GM19035 (cell line): Measurements from ENCODE around the gene ERG.

Experiments used
- ATAC-seq: cut with Tn5 transposase; IDR thresholded peaks from one replicate; pipeline ENCODE4 v1.9.1; 2021; ENCODE audit not compliant: unreplicated experiment

ERG gene

GRCh38 chr21:38359835-38360234 lies 138.4 kb downstream of the ERG start:
- no peak for ATAC-seq

DNA sequence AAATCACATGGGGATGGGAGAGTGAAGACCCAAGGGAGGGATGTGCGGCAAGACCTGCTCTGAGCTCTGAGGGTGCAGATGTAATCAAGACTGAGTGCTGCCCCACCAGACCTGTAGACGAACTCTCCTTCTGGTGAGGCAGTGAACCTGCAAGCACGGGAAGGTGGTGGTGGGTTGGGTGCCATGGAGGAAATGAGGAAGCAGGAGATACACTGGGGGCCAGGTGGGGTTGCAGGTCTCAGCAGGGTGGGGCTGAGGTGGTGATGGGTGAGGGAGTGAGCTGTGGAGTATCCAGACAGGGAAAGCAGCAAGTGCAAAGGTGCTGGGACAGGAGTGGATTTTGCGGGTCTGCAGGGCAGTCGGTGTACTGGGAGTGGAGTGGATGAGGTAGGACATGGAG lies 139.2 kb downstream of the ERG start:
- no peak for ATAC-seq

- no peak for ATAC-seq
Measured at GRCh38 chr21:38358666-38359065, 139.6 kb downstream of the ERG start.

- no peak for ATAC-seq
Measured at GRCh38 chr21:38358098-38358497, 140.2 kb downstream of the ERG start.

DNA sequence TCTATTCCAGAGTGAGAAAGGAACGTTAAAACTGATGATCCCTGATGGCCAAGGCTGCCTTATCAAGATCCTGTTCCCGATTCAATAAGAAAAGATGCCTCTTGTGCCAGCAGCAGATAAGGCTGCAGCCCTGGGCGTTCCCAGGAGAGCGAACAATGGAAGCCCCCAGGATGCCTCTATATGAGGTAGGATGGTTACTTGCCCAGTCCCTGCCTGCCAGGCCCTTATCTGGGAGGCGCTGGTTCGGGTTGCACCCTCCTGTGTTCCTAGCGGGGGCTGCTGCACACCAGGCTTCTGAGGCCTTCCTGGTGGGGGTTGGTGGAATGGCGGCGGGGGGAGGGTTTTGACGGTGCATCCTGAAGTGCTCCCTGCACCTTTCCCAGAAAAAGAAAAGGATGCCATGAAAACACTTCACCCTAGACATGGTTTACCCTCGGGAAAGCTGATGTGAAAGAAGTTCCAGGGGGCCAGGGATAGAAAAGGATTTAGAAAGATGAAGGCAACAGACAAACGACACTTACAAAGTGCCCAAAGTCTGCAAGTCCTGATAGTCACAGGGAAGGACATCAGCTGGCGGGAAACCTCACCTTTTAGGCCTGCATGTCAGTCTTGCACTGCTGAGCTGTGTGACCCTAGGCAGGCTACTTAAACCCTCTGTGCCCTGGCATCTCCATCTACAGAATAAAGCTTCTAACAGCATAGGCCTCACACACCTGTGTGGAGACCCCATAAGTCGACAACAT lies 141.2 kb downstream of the ERG start:
- no peak for ATAC-seq

DNA sequence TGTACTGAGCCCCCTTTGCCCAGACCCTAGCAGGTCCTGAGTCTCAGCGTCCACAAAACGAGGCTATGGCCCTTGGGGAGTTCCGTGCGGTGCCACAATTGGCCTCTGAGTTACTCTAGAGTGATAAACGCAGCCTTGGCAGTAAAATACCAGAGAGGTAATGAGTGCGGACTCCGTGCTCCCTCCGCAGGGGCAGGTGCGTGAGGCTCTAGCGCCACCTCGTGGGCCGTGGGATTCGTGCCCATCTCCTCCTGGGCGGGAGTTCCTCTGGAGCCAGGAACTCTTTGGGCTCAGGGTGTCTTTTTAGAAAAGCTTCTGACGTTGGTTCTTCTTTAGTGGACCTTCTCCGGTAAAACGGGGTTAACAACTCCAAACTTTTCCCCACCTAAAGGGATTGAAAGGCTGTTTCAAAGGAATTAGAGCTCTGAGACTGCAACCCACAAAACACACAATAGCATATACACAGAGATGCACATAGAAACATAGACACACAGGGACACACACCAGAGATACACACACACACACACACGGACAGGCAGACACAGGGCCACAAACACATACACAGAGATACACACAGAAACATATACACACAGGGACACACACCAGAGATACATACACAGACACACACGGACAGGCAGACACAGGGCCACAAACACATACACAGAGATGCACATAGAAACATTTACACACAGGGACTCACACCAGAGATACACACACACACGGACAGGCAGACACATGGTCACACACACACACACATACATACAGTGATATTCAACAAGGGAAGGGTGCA lies 142.1 kb downstream of the ERG start:
- peak; percentile 62 for ATAC-seq

- no peak for ATAC-seq
Measured at GRCh38 chr21:38355353-38355752, 142.9 kb downstream of the ERG start.

DNA sequence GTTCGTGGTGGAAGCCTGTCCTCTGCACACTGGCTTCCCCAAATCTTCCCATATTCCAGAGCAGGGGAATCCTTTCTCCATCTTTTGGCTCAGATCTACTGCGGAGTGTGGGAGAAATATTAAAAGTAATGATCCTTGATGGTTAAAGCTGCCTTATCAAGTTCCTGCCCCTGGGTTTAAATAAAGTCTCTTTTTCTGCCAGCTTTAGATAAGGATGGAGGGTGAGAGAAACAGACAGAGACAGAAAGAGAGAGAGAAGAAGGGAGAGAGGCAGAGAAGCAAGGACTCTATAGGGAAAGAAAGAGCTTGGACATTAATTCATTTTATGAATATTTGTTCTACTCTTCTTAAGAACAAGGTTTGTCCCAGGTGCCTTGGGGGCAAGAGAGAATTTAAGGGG lies 143.5 kb downstream of the ERG start:
- ATAC-seq = no peak

GRCh38 chr21:38354231-38354630 lies 144.0 kb downstream of the ERG start:
- ATAC-seq = no peak

DNA sequence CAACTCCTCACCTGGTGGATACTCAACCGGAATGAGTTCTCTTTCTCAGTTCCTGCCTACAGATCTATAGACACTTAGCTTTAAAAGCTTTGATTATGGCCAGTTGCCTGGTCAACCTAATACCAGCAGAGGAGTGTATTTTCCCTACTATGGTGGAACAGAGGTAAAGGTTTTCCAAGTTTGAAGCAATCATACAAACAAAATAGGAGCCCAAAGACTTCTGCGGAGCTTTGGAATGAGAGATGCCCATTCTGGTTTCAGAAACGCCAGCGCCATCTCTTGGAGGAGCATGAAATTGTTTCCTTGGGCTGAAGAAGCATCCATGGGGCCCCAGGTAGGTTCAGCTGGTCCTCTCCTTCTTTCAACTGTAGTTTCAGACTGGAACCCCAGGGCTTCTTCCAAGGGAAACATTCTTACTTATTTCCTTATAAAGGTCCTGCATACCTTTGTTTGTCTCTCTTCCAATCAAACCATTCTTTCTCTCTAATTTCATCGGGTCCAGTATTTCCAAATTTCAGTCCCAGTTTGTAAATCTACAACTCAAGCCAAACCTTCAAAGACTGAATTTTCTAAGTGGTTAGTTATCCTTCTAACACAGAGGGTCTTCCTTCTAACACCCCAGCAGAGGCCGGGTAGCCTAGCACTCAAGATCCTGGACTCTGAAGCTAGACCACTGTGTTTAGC lies 145.6 kb downstream of the ERG start:
- no peak for ATAC-seq

DNA sequence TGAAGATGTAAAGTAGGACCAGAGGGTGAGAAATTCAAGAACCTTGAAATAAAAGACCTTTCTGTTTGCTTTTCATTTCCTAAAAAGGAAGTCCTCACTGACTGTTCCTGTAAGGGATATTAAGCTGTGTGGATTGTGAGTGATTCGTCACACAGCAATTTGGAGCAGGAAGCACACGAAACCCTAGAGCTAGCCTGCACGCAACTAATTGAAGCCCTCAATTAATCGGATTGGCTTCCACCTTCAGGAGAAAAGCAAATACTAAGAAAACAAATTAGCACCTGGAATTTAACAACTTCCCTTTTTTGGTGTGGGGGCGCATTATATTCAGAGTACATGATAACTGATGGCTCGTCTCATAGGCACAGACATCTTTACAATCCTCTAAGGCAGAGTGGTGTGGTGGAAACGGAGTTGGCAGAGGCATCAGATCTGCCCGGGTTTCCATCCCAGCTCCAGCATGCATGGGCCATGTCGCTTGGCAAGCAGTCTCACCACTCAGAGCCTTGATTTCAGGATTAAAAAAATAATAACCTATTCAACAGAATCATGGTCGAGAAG lies 146.2 kb downstream of the ERG start:
- ATAC-seq = no peak

DNA sequence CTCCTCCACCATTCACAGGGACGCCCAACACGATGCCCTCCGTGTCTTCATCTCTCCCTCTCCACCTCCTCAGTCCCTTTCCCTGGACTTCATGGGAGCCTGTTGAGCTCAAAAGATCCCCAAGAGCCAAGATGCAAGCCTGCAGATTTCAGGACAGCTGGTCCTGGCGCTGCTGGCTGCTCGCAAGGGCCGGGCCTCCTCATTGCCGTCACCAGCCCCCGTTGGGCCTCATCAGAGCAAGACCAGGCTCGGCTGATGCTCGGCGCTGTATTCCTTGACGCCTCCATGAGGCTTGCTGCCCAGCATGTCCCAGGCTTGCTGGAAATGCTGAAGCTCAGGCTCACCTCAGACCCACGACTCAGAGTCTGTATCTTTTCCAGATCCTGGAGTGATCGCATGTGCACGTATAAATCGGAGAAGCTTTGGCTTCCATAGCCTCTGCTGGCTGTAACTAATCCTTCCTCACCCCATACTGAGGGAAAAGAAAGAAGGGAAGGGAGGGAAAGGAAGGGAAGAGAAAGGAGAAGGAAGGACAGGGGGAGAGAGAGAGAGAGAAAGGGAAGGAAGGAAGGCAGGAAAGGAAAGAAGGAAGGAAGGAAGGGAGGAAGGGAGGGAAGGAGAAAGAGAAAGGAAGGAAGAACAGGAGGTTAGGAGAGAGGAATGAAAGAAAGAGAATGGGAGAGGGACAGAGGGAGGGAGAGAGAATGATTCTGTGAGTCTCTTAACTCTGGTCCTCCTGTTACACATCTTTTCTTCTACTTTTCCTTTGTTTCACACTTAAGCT lies 146.9 kb downstream of the ERG start:
- no peak for ATAC-seq

DNA sequence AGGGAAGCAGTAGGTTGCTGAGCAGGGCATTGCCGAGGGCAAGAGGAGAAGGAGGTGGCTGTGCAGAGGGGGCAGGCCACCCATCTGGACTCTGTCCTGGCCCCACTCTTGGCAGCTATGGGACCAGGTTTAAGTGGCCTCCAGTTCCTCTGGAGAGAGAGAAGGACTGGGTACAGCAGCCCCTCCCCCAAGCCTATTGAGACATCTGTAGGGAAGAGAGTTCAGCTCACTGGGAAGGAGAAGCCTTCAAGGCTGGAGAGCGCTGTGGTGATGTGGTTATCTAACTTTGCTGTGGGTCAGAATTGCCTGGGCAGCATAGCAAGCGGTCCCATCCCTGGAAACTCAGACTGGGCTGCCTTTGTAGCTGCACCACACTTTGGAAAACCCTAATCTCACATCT lies 147.6 kb downstream of the ERG start:
- ATAC-seq = no peak

- ATAC-seq = no peak
Measured at GRCh38 chr21:38349977-38350376, 148.3 kb downstream of the ERG start.

DNA sequence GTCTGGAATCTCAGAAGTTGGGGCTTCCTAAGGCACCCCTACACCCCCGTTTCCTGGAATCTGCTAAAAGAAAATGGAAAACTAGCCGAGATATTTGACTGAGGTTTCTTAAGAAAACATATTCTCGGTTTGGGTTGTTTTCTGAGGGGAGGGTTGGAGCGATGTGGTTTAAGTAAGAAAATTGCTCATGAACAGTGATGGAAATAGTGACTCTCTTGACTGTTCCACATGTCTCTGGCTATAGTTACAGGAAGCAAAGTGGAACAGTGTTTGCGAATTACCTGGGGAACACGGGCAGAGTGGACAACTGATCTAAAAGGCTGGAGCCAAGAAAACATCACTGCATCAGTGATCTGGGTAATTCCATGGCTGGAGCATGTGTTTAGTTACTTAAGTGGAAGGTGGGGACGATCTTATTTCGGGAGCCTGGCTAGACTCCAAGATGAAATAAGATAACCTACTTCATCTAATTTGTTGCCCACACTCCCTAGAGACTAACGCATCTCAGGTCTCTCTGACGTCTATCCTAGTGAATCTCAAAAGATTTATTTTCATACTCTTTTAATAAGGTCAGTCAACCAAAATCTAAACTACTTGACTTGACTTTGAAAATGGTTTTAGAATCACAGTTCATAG lies 149.0 kb downstream of the ERG start:
- ATAC-seq = no peak

- ATAC-seq = no peak
Measured at GRCh38 chr21:38346286-38346685, 152.0 kb downstream of the ERG start.

- ATAC-seq = no peak
Measured at GRCh38 chr21:38343691-38344090, 154.6 kb downstream of the ERG start.

- no peak for ATAC-seq
Measured at GRCh38 chr21:38342739-38343138, 155.5 kb downstream of the ERG start.

- no peak for ATAC-seq
Measured at GRCh38 chr21:38341546-38342012, 156.7 kb downstream of the ERG start.

GRCh38 chr21:38340131-38340530 lies 158.1 kb downstream of the ERG start:
- ATAC-seq = no peak
